Mammary epithelial cell (primary cell): ENCODE results near the gene GFI1B.

Experiments used
- EZH2 ChIP-seq: IDR thresholded peaks from 2 replicates; pipeline ENCODE4 v1.6.1; 2012; ENCODE audit warnings: low read length, inconsistent platforms, borderline replicate concordance
- TF ChIP-seq, protein P1 (sequence below), 2 donors: IDR thresholded peaks in 1 of 2; conservative IDR thresholded peaks in 1 of 2; 2 replicates each; pipeline ENCODE4 v1.5.1; 2011 to 2012; ENCODE audit warnings: inconsistent platforms in 2 of 2, low read length in 2 of 2, mild to moderate bottlenecking in 2 of 2, control low read depth in 1 of 2, low read depth in 1 of 2; ENCODE audit not compliant: insufficient read depth in 1 of 2; ENCODE audit errors: extremely low read depth in 1 of 2

DNA sequence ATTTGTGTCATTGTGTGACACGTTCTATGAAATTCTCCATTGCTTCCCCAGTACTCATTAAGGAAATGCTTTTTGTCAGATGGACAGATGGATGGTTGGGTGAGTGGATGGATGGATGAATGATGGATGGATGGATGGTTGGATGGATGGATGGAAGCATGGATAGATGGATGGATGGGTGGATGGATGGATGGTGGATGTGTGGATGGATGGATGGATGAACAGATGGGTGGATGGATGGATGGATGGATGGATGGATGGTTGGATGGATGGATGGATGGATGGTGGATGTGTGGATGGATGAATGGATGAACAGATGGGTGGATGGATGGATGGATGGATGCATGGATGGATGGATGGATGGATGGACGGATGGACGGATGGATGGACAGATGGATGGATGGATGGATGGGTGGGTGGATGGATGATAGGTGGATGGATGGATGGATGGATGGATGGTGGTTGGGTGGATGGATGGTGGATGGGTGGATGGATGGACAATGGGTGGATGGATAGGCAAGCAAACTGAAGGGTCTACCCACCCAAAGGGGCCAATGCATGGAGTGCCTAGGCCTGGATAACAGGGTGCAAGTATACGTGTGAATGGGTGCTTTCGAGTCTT lies 28.3 kb downstream of the GFI1B start:
- TF ChIP-seq, protein P1, sequence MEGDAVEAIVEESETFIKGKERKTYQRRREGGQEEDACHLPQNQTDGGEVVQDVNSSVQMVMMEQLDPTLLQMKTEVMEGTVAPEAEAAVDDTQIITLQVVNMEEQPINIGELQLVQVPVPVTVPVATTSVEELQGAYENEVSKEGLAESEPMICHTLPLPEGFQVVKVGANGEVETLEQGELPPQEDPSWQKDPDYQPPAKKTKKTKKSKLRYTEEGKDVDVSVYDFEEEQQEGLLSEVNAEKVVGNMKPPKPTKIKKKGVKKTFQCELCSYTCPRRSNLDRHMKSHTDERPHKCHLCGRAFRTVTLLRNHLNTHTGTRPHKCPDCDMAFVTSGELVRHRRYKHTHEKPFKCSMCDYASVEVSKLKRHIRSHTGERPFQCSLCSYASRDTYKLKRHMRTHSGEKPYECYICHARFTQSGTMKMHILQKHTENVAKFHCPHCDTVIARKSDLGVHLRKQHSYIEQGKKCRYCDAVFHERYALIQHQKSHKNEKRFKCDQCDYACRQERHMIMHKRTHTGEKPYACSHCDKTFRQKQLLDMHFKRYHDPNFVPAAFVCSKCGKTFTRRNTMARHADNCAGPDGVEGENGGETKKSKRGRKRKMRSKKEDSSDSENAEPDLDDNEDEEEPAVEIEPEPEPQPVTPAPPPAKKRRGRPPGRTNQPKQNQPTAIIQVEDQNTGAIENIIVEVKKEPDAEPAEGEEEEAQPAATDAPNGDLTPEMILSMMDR (conservative IDR thresholded peaks at IDR 0.05 in 1 of 2, IDR thresholded peaks at IDR 0.05 in 1 of 2; ENCODE audit: extremely low read depth in 1 of 2, insufficient read depth in 1 of 2, low read depth in 1 of 2, low read length in 2 of 2) = no peak
- TF ChIP-seq EZH2 = no peak
